Prostate gland (tissue), 2 donors: ENCODE measurements around the gene AANAT. TPM values are rescaled to one million over a fixed set of nuclear protein-coding genes. Genes with fewer than 3 reads are reported as not detected.

Experiments
- DNase-seq: peaks from one replicate; pipeline ENCODE4 v3.0.0-alpha.2; 2019; ENCODE audit warnings: low spot score
- H3K27ac ChIP-seq, 2 donors: fragments of 200-600 bp; sonication (generic); 2 replicates each; pipeline ENCODE4 v1.5.1; 2017 to 2019
- H3K27me3 ChIP-seq: fragments of 200-600 bp; sonication (generic); replicated peaks from 2 replicates; pipeline ENCODE4 v1.5.1; 2019; ENCODE audit not compliant: insufficient read depth
- H3K36me3 ChIP-seq, 2 donors: fragments of 200-600 bp; sonication (generic); 1 replicate in 1 of 2; 2 replicates in 1 of 2; pipeline versions ENCODE4 v1.5.1 to v1.8.1; 2017 to 2019
- H3K4me1 ChIP-seq: fragments of 200-600 bp; sonication (generic); replicated peaks from 2 replicates; pipeline ENCODE4 v1.5.1; 2019
- H3K4me3 ChIP-seq, 2 donors: fragments of 200-600 bp; sonication (generic); 2 replicates each; pipeline ENCODE4 v1.5.1; 2017 to 2019
- H3K9me3 ChIP-seq: fragments of 200-600 bp; sonication (generic); 2 replicates; pipeline ENCODE4 v1.5.1; 2017
- POLR2A ChIP-seq: fragments of 450-650 bp; IDR thresholded peaks from one replicate; pipeline ENCODE4 v1.6.1; 2016; ENCODE audit warnings: antibody characterized with exemption, mild to moderate bottlenecking
- POLR2AphosphoS5 ChIP-seq: sonication (generic); formaldehyde crosslinking; IDR thresholded peaks from one replicate; pipeline ENCODE4 v1.6.1; 2017; ENCODE audit warnings: antibody characterized with exemption
- WGBS: methylation state at CpG from one replicate; pipeline ENCODE4 v1.1.5; 2018; 5-methylcytosine and 5-hydroxymethylcytosine counted together
- intact Hi-C: fragments of 100-400 bp; cut with DNase I; formaldehyde crosslinking; loops from one replicate; pipeline ENCODE4 v1.14.2; 2022
- total RNA-seq, 2 donors: library from RNA; depleted of rRNA; stranded (reverse); fragments of >200 nt; gene quantifications; one replicate each; pipeline ENCODE4 v1.1.0, GENCODE V29; 2016
- TF ChIP-seq, protein P1 (sequence below), 4 experiments: fragments of 200-600 bp in 2 of 4; fragments of 450-650 bp in 2 of 4; sonication (generic) in 2 of 4; IDR thresholded peaks; 1 replicate in 3 of 4; 2 replicates in 1 of 4; pipeline ENCODE4 v1.5.1; 2016 to 2019; ENCODE audit warnings: antibody characterized with exemption in 4 of 4, mild to moderate bottlenecking in 2 of 4, moderate library complexity in 2 of 4

The AANAT gene
- total RNA-seq, 2 donors from 2014 or later, result not detected

- intact Hi-C loops, result no loop called here
- Histone ChIP-seq H3K27me3 (no peaks in the 10 kb centered on the region), H3K36me3 (no peaks in the 10 kb centered on the region), H3K27ac (no peak overlapping the region), H3K4me1 (no peaks in the 10 kb centered on the region), H3K9me3 (no peaks in the 10 kb centered on the region), H3K4me3 (no peak overlapping the region)
- TF ChIP-seq POLR2AphosphoS5, result no peak
- TF ChIP-seq, protein P1, sequence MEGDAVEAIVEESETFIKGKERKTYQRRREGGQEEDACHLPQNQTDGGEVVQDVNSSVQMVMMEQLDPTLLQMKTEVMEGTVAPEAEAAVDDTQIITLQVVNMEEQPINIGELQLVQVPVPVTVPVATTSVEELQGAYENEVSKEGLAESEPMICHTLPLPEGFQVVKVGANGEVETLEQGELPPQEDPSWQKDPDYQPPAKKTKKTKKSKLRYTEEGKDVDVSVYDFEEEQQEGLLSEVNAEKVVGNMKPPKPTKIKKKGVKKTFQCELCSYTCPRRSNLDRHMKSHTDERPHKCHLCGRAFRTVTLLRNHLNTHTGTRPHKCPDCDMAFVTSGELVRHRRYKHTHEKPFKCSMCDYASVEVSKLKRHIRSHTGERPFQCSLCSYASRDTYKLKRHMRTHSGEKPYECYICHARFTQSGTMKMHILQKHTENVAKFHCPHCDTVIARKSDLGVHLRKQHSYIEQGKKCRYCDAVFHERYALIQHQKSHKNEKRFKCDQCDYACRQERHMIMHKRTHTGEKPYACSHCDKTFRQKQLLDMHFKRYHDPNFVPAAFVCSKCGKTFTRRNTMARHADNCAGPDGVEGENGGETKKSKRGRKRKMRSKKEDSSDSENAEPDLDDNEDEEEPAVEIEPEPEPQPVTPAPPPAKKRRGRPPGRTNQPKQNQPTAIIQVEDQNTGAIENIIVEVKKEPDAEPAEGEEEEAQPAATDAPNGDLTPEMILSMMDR (IDR thresholded peaks at IDR 0.05), result no peak
- no peak for TF ChIP-seq POLR2A
- WGBS, result 93% methylated on average over 2 of the region's 2 CpGs
- DNase-seq, result no peak
Observed at GRCh38 chr17:76431509-76431908, 35.9 kb upstream of the AANAT start.

- Histone ChIP-seq H3K27ac (no peak overlapping the region), H3K4me3 (no peak overlapping the region), H3K36me3 (no peaks in the 10 kb centered on the region), H3K27me3 (no peaks in the 10 kb centered on the region), H3K9me3 (no peaks in the 10 kb centered on the region), H3K4me1 (no peaks in the 10 kb centered on the region)
- no peak for TF ChIP-seq POLR2AphosphoS5
- TF ChIP-seq, protein P1 (IDR thresholded peaks at IDR 0.05), result no peak
- TF ChIP-seq POLR2A, result no peak
- DNase-seq, result no peak
- WGBS, result 97% methylated on average over 6 of the region's 6 CpGs
- intact Hi-C loops, result no loop called here
Observed at GRCh38 chr17:76432004-76432403, 35.4 kb upstream of the AANAT start.

DNA sequence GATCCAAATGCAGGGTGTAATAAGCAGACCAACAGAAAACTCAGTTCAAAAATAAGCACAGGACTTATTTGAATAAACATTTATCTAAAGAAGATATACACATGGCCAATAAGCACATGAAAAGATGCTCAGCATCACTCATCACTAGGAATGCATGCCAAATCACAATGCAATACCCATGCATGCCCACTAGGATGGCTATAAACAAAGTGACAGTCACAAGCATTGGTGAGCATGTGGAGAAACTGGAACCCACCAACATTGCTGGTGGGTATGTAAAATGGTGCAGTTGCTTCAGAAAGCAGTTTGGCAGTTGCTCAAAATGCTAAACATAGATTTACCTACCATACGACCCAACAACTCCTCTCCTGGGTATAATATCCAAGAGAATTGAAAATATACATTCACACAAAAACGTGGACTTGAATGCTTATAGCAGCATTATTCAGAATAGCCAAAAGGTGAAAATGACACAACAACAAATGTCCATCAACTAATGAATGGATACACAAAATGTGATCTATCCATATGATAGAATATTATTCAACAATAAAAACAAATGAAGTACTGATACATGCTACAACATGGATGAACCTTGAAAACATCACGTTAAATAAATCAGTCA lies 34.6 kb upstream of the AANAT start:
- 86% methylated on average over 3 of the region's 3 CpGs for WGBS
- Histone ChIP-seq H3K27ac (no peak overlapping the region), H3K27me3 (no peaks in the 10 kb centered on the region), H3K36me3 (no peaks in the 10 kb centered on the region), H3K9me3 (no peaks in the 10 kb centered on the region), H3K4me3 (no peak overlapping the region), H3K4me1 (no peaks in the 10 kb centered on the region)
- TF ChIP-seq POLR2AphosphoS5, result no peak
- TF ChIP-seq, protein P1 (IDR thresholded peaks at IDR 0.05), result no peak
- no peak for DNase-seq
- intact Hi-C loops, result no loop called here

DNA sequence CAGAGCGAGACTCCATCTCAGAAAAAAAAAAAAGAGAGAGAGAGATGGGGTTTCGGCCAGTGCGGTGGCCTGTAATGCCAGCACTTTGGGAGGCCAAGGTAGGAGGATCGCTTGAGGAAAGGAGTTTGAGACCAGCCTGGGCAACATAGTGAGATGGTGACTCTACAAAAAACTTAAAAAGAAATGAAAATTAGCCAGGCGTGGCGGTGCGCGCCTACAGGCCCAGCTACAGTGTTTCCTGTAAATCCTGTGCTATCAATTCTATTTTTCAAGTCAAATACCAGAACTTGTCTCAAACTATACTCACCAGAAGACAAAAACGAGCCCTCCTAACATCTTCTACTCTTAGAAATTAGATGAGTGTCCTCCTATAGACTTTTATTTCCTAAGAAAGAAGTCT lies 33.7 kb upstream of the AANAT start:
- DNase-seq, result no peak
- WGBS, result 90% methylated on average over 9 of the region's 9 CpGs
- no peaks in the 10 kb centered on the region for H3K9me3 ChIP-seq
- H3K36me3 ChIP-seq, result no peaks in the 10 kb centered on the region
- intact Hi-C loops, result no loop called here
- H3K27me3 ChIP-seq, result no peaks in the 10 kb centered on the region
- no peak overlapping the region for H3K4me3 ChIP-seq
- TF ChIP-seq POLR2A (no peak), POLR2AphosphoS5 (no peak)
- TF ChIP-seq, protein P1 (IDR thresholded peaks at IDR 0.05), result no peak
- H3K27ac ChIP-seq, result no peak overlapping the region
- no peaks in the 10 kb centered on the region for H3K4me1 ChIP-seq

DNA sequence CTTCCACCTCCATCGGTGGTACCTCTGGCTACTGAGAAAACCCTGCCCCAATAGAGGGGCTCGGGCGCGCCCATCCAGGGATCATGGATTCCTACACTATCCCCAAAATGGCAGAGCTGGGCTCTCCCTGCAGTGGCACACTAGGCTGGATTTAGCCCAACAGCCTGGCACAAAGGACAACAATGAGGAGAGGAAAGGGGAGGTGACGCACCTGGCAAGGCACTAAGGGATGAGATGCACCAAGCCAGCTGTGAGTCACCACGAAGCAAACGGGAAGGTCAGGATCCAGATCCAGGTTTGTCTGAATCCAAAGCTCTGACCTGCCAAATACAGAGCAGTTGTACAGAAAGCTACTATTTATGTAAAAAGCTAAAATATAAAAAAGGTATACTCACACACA lies 32.5 kb upstream of the AANAT start:
- Histone ChIP-seq H3K9me3 (no peaks in the 10 kb centered on the region), H3K27me3 (no peaks in the 10 kb centered on the region), H3K4me3 (no peak overlapping the region), H3K36me3 (no peaks in the 10 kb centered on the region), H3K4me1 (no peaks in the 10 kb centered on the region), H3K27ac (no peak overlapping the region)
- no peak for DNase-seq
- no peak for TF ChIP-seq POLR2AphosphoS5
- TF ChIP-seq, protein P1 (IDR thresholded peaks at IDR 0.05), result no peak
- intact Hi-C loops, result no loop called here
- 78% methylated on average over 7 of the region's 7 CpGs for WGBS
